Measurements from ENCODE around the gene PRR20B.
"Not testable (repeated sequence)": the region's sequence is repeated elsewhere in the genome, so short reads cannot be mapped to it uniquely, and the experiment has no call there.

The PRR20B gene

GRCh38 chr13:57147188-57147587 is at the start of gene PRR20B:
Gene PRR20B (plus strand): TSS chr13:57147488. CDS start chr13:57147875, 387 bp downstream.
- H3K4me3 ChIP-seq (ENCODE audit: low read length); DNase-seq (ENCODE audit: low read depth): not testable (repeated sequence)

GRCh38 chr13:57114945-57115344 is 32.3 kb upstream of the PRR20B start:
- no peak overlapping the region for H3K4me3 ChIP-seq (ENCODE audit: low read length)
- TF ChIP-seq CTCF (conservative IDR thresholded peaks at IDR 0.05; ENCODE audit: low read depth, low read length): no peak
- DNase-seq (ENCODE audit: low read depth): no peak

GRCh38 chr13:57123681-57124080 is 23.6 kb upstream of the PRR20B start:
- no peak for TF ChIP-seq CTCF (conservative IDR thresholded peaks at IDR 0.05; ENCODE audit: low read depth, low read length)
- DNase-seq (ENCODE audit: low read depth): peak; percentile 77
- H3K4me3 ChIP-seq (ENCODE audit: low read length): no peak overlapping the region

- TF ChIP-seq CTCF (conservative IDR thresholded peaks at IDR 0.05; ENCODE audit: low read depth, low read length): no peak
- DNase-seq (ENCODE audit: low read depth): no peak
- H3K4me3 ChIP-seq (ENCODE audit: low read length): no peak overlapping the region
These were observed 18.4 kb upstream of the PRR20B start for GRCh38 chr13:57128909-57129308.

GRCh38 chr13:57136093-57136492 is 11.2 kb upstream of the PRR20B start:
- no peak for TF ChIP-seq CTCF (conservative IDR thresholded peaks at IDR 0.05; ENCODE audit: low read depth, low read length)
- DNase-seq (ENCODE audit: low read depth): no peak
- no peak overlapping the region for H3K4me3 ChIP-seq (ENCODE audit: low read length)

- TF ChIP-seq CTCF (conservative IDR thresholded peaks at IDR 0.05; ENCODE audit: low read depth, low read length): no peak
- DNase-seq (ENCODE audit: low read depth): no peak
- no peak overlapping the region for H3K4me3 ChIP-seq (ENCODE audit: low read length)
These were observed 9.7 kb upstream of the PRR20B start for GRCh38 chr13:57137585-57137984.

GRCh38 chr13:57138988-57139387 is 8.3 kb upstream of the PRR20B start:
- DNase-seq (ENCODE audit: low read depth): no peak
- no peak overlapping the region for H3K4me3 ChIP-seq (ENCODE audit: low read length)
- no peak for TF ChIP-seq CTCF (conservative IDR thresholded peaks at IDR 0.05; ENCODE audit: low read depth, low read length)

GRCh38 chr13:57139781-57140180 is 7.5 kb upstream of the PRR20B start:
- not testable (repeated sequence) for DNase-seq (ENCODE audit: low read depth); H3K4me3 ChIP-seq (ENCODE audit: low read length)

- not testable (repeated sequence) for DNase-seq (ENCODE audit: low read depth); H3K4me3 ChIP-seq (ENCODE audit: low read length)
These were observed 6.9 kb upstream of the PRR20B start, which contains the start of gene PRR20A for GRCh38 chr13:57140235-57140968. Gene PRR20A (plus strand): TSS chr13:57140918. CDS start chr13:57141305, 387 bp downstream.

- not testable (repeated sequence) for H3K4me3 ChIP-seq (ENCODE audit: low read length); DNase-seq (ENCODE audit: low read depth)
These were observed 818 bp downstream of the PRR20B start for GRCh38 chr13:57148106-57148505.

- DNase-seq (ENCODE audit: low read depth); H3K4me3 ChIP-seq (ENCODE audit: low read length): not testable (repeated sequence)
These were observed 6.5 kb downstream of the PRR20B start, which contains the start of gene PRR20C for GRCh38 chr13:57153761-57154160. Gene PRR20C (plus strand): TSS chr13:57154061. CDS start chr13:57154448, 387 bp downstream.

- DNase-seq (ENCODE audit: low read depth); H3K4me3 ChIP-seq (ENCODE audit: low read length): not testable (repeated sequence)
These were observed 13.0 kb downstream of the PRR20B start, which contains the start of gene PRR20D for GRCh38 chr13:57160332-57160731. Gene PRR20D (plus strand): TSS chr13:57160632. CDS start chr13:57161019, 387 bp downstream.

Measured in retinal pigment epithelial cell (primary cell).